Urothelium cell line (cell line): ENCODE results near the gene DSCAML1.
A peak's percentile ranks its signal among the peaks of the same experiment; 100 is the strongest.
"Not testable (repeated sequence)": the region's sequence is repeated elsewhere in the genome, so short reads cannot be mapped to it uniquely, and the experiment has no call there.

Source experiments
- DNase-seq: peaks from one replicate; pipeline ENCODE4 v3.0.0; 2011; ENCODE audit warnings: low spot score, mixed read lengths
- FAIRE-seq: peaks from 2 replicates; lab custom pipeline; 2011; peaks lifted over from hg19 to GRCh38; lab: Jason Lieb, UNC

DSCAML1 gene

DNA sequence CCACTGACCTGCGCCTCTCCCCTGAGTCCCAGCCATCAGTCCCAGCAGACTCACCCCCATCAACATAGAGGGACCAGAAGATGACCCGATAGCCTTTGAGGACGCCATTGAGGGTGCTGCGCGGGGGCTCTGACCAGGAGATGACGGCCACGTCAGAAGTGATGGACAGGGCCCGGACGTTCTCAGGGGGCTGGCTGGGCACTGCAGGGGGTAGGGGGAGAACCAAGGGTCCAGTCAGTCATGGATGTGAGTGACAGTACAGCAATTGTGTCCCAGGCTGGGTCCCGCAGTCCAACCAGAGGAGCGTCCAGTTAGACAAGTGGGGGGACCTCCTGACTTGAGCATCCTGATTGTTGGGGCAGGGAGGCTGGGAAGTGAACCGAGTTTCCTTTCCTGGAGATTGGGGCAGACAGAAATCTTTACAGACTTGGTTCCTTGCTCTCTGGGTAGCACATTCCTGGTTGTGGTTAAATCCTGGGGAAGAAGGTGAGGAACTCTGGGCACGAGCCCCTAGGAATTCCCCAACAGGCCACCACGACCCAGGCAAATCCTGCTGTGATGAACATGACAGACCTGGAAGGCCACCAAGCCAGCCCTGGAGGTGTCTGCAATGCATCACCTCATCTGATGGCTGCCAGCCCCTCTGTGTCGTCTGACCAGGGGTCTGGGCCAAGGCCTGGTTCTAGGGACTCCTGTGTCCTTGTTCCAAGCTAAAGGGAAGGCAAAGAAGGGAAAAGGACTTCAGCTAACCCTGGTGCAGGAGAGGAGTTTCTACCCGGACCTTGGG, 335.4 kb downstream of the DSCAML1 start:
- no peak for DNase-seq
- FAIRE-seq, result no peak

DNA sequence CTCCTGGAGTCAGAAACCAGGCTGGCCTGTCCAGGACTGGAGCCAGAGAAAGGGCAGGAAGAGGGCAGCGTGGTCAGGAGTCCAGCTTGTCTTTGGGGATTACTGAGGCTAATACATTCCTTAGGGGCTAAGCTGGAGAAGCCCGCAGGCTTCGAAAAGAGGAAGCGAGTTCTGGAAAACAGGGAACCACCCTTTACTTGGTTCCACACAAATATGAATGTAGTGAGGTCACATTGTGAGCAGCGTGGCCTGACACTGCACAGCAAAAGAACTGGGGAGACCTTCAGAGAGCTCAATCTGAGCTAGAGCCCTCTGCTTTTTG, 337.1 kb downstream of the DSCAML1 start:
- DNase-seq (no peak), FAIRE-seq (no peak)

DNA sequence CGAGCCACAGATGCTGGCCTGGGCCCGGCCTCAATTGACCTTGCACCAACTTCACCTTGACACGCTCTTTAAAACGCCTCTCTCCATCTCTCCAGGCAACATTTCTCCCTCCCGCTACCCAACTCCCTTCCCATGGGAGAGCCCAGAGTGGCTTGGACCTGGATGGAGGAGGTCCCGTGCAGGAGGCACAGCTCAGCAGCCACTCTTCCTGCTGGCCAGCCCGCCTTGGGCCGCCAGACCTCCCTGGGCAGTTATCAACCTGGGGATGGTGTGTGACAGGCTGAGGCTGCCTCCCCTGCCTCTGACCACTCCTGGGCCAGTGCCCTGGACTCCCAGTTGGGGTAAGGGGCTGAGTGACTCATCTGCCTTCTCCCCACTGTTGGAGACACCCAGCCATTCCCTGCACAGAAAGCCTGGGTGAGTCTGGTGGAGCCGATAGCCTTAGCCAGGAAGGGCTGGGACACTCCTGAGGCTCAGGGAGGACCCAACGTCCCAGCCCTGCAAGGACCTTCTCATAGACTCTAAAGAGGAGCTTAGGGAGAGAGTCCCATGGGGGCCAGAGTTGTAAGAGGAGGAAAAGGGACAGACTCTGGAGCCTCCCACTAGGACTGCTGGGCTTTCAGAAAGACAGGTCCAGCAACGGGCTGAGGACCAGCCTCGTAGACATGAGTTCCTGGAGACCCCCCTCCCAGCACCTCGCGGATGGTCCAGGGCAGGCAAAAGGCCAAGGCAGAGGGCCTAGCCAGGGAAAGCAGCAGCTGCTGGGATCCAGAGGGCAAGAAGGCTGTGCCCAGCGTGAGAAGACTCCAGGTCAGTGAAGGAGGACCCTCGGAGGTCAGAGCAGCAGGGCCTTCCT, 337.7 kb downstream of the DSCAML1 start:
- FAIRE-seq (no peak), DNase-seq (no peak)

DNA sequence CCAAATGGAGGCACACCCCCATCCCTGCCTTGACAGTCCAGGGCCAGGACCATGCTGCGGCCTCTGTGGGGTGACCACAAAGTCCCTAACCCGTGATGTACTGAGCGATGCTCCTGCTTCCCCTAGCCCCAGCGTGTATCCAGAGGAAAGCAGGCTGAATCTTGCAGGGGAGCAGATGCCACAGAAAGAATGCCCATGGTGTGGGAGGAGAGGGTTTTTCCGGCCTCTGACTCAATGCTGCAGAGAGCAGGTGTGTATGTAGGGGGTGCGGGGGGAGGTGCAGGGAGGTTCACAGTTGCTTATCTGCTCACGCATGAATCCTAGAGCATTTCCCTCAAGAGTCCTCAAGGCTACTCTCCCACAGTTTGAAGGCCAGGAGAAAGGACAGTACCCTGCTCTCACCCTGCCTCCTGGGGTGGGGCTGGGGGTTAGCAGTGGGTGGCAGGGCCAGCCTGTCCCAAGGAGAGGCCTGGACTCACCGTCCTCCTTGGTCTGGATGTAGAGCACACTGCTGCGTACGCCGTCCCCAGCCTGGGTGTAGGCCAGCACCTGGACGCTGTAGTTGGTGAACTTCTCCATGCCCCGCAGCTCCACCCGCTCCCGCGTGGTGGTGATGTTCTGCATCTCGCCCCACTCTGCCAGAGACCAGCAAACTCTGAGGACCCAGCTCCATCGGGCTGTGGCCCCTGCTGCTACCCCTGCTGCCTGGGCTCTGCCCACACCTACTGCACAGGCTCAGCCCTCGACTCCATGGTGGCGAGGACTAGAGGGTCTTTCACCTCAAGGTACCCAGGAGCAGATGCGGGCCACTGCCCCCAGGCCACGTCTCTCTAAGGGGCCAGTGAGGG, 338.5 kb downstream of the DSCAML1 start:
- FAIRE-seq, result no peak
- peak; percentile 27 for DNase-seq

DNA sequence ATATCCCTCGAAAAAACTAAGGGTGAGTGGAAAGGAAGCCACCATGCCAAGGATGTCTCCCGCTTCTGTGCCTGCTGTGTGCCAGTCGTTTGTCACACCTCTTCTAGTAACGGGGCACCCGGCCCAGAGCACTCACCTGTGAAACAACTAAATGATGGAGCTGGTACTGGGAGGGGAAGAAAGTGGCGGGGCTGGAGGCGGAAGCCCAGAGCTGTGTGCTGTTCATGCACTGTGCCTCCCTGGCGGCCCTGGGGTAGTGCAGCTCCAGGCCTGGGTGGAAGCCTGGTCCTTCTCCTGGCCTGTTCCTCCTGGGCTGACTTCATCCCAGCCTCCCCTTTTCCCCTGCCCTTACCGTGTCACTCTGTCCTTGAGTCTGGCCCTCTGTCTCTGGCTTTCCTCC, 339.2 kb downstream of the DSCAML1 start:
- FAIRE-seq (no peak), DNase-seq (no peak)

DNA sequence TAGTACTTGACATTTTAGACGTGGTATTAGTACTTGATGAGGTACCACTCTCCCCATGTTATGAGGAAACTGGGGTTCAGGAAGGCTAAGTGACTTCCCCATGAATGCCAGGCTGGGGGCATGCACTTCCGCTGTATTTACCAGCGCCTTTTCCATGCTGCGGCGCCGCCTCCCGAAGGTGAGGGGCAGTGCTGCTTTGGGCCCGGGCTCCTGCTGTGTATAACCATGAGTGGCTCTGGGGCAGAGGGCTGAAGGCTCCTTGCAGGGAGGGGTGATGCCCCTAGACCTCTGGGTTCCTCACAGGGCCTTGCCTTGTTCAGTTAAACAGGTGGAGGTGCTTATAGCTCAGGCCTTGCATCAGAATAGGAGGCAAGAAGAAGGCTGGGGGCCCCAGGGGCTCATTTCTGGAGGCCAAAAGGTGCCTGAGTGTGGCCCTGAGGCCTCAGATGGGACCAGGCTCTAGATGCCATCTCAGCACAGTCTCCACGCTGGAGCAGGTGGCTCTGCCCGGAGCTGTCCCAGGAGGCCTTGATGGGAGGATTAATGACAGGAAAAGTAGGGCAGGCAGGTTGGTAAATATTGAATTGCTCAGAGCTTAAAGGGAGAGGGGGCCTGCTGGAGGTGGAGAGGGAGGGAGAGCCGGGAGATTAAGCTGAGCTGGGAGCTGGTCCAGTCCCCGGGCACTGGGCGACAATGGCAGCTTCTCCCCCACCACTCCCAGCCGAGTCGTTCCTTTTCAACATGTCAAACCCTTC, 339.8 kb downstream of the DSCAML1 start:
- DNase-seq (no peak), FAIRE-seq (no peak)

DNA sequence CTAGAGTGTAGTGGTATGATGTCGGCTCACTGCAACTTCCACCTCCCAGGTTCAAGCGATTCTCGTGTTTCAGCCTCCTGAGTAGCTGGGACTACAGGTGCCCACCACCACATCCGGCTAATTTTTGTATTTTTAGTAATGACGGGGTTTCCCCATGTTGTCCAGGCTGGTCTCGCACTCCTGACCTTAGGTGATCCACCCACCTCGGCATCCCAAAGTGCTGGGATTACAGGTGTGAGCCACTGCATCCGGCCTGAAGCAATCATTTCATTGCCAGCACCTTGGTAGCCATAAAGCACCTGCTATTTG, 340.3 kb downstream of the DSCAML1 start:
- not testable (repeated sequence) for FAIRE-seq, DNase-seq

DNA sequence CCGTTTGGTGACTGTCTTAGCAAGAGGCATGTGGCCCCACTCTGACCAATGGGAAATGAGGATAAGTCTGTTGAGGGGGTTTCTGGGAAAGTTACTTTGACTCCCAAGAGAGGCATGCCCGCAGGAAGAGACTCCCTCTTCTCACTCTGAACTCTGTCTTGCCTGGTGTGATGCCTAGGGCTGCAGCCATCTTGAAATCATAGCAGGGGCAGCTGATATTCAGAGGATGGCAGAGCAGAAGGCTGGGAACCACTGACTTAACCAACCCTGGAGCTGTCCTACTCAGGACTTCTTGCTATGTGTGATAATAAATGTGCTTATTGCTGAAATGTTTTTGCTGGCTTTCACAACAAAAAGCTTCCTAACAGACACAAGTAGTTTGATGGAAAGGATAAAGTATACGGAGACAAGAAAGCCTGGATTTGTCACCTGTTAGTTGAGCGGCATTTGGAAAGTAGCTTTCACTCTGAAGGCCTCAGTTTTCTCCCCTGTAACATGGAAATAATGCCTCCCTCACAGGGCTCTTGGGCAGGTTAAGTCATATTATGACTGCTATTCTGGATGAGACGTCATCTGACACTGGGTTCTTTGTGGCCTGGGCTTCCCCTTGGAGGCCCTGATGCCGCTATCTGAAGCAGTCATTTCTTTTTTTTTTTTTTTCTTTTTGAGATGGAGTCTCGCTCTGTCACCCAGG, 340.8 kb downstream of the DSCAML1 start:
- no peak for FAIRE-seq
- no peak for DNase-seq

DNA sequence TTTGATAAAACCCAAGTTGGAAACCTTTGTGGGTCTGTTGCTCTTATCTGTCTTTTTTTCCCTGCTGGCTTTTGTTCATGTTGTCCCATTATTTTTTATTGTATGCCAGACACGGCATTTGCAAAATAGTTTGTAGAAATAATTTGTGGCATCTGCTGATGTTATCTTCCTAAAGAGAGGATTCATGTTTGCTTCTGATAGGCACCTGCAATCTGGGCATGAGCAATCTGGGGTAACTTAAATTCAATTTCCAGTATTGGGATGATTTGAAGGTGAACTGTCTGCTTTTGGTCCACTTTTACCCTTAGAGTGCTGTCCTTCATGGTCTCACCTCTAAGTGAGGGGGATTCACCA, 342.5 kb downstream of the DSCAML1 start:
- no peak for FAIRE-seq
- DNase-seq, result no peak

DNA sequence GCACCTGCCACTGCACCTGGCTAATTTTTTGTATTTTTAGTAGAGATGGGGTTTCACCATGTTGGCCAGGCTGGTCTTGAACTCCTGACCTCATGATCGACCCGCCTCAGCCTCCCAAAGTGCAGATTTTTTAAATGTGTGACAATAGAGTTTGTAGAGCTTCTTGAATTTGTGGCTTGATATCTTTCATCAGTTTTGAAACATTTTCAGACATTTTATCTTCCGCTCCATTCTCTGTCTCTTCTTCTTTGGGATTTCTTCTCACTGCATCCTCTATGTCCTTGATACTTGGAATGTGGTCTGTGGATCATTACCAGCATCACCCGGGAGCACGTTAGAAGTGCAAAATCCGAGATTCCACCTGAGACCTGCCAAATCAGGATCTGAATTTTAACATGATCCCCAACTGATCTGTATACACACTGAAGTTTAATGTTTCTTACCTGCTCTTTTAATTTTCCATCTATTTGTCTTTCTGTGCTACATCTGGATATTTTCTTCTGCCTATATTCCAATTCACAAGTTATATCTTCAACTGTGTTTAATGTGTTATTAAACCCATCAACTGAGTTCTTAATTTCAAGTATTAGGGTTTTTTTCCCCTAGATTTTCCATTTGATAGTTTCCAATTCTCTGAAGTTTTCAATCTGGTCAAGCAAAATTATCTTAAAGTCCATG, 343.0 kb downstream of the DSCAML1 start:
- no peak for DNase-seq
- FAIRE-seq, result no peak

DNA sequence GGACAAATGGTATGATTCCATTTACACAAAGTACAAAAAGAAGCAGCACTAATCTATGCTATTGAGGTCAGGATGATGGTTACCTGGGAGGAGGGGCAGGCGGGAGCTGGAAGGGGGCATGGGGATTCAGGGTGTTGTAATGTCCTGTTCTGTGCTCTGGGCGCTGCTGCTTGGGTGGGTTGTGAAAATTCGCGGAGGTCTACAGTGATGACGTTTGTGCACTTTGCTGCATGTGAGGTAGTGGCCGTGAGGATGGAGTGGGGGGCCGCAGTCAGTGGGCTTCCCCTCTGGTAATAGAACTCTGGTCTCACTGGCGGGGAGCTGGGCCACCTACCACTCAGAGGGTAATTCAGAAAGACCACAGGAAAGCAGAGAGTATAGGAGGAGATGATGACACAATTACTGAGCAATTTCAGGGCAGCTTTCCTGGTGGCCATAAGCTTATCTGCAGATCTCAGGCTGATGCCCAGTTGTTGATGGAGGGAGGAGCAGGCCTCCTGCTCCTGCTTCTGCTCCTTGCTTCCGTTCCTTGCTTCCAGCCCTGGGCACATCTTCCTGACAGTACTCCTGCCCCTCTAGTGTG, 347.8 kb downstream of the DSCAML1 start:
- FAIRE-seq (no peak), DNase-seq (no peak)

DNA sequence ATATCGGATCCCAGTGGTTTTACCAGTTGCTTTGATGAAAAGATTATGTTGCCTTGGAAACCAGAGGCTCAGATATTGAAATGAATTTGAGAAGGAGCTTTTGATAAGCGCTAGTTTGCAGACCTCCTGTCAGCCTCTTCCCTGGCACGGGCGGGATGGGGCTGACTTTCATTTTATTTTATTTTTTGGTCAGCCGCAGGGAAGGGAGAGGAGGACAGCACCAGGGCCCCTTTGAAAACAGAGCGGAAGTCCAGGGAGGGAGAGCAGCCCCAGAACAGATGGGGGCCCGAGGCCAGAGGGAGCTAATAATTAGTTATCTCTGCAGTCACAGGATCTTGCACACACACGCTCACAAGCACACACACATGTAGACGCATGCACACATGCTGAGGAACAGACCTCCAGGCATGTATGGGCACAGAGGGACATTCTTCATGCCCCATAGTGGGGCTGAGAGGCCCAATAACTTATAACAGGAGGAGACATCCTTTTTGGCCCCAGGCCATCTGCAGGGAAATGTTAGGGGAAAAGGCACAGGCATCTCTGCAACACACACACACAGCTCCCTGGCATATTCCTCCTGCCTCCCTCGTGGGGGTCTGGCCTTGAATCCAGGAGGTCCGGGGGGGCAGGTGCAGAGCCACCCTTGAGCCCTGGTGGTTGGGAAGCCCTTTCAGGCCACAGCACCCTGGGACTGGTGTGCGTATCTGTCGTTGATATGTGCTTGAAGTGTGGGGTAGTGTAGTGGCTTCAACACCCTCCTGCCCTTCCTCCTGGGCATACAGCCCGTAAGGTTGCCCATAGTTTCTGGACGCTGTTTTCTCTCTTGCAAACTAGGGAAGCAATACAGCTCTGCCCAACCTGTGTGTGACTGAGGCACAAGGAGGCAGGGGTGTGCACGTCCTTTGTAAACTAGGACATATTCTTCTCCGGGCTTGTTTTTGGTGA, 352.0 kb downstream of the DSCAML1 start:
- FAIRE-seq, result no peak
- no peak for DNase-seq

DNA sequence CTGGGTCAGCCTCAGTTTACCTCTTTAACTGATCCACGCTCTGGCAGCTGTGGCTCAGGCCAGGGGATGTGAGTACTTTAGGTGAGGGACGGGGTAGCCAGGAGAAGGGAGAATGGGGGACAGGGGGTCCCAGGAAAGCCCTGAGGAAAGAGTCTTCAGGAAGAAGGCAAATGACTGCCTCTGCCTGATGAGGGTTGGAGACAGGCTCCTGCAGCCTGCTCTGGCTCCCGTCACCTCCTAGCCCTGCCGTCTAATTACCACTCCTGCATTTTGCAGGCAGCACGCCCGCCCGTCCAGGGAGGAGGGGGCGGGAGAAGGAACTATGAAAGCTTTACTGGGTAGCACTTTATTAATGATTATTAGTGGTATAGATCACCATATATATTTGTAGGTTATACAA, 352.8 kb downstream of the DSCAML1 start:
- DNase-seq, result no peak
- FAIRE-seq, result no peak

DNA sequence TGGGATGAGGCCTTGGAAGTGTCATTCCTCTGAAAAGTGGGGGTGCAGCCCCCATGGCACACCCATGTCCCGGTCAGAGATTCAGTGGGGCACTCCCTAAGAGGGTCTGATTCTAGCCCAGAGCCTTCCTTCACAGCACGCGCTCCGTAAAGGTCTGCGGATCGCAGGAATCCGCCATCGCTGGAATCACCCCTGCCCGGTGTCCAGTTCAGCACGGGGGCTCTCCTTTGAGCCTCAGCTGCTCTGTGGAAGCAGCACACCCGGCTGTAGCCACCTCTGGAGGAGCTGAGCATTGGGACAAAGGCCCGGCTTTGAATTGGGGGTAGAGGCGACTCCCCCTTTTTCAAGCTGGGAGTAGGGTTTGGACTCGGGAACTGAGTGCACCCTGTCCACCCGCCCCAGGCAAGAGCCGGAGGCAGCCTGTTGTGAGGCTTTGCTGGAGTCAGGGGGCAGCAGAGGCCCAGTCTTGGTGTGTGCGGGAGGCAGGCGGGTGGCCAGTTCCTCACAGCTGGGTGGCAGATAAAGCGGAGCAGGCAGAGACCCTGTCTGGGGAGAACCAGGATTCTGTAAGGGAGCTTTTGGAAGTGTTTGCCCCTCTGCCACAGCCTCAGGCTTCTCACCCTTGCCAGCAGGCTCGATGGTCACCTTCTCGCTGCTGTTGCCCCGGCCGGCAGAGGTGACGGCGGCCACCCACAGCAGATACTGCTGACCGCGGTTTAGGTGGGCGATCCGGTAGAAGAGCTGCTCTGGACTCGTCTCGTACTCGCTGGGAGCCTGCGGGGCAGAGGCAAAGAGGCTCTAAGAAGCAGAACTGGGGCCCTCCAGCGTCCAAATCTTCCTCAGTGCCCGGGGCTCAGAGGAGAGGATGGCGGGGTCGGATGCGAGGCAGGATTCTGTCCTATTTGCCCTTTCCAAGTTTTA, 353.5 kb downstream of the DSCAML1 start:
- peak; percentile 79 for DNase-seq
- no peak for FAIRE-seq

DNA sequence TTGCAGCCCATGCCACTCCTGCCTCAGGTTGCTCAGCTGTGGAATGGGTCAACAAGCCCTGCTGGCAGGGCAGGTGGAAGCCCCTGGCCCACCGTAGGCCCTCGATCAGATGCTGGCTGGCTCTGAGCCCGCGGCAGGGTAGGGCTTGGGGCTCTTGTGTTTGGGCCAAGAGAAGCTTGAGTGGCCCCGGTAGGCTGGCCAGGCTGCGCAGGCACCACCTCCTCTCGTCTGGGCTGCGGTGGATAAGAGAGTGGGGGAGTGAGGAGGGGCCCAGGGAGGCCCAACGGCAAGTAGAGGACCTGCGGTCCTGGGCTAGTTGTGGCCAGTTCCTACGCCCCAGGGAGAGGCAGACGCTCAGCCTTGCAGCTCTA, 354.2 kb downstream of the DSCAML1 start:
- no peak for DNase-seq
- FAIRE-seq, result no peak

DNA sequence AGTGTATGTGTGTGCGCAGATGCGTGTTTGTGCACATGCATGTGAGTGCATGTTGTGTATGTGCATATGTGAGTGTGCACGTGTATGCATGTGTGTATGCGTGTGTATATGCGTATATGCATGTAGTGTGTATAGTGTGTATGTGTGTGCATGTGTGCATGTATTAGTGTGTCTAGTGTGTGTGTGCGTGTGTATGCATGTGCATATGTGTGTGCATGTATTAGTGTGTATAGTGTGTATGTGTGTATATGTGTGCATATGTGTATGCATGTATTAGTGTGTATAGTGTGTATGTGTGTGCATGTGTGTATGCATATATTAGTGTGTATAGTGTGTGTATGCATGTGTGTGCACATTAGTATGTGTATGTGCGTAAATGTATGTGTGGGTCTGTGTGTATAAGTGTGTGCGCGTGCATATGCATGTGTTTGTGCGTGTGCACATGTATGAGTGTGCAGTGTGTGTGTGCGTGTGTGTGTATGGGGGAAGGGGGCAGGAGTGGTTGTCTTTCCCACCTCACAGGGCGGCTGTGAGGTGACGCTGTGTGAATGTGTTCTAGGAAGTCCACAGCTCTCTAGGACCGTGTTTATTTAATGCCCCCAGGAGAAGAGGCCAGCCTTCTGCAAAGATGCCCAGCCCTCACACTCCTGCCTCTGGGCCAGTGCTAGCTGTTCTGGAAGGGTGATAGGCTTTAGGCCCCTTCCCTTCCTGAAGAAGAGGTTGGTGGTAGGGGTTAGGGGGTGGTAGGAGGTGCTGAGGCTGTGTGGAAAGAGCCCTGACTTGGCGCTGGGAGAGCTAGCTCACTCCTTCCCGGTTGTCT, 354.8 kb downstream of the DSCAML1 start:
- no peak for DNase-seq

More for the DNA sequence above, 354.8 kb downstream of the DSCAML1 start:
- FAIRE-seq, result peak; percentile 91
